Measurements from ENCODE around the gene CYS1.
A peak's percentile ranks its signal among the peaks of the same experiment; 100 is the strongest.

CYS1 gene

GRCh38 chr2:10072656-10073480 is 7.3 kb downstream of the CYS1 start:
- peak; percentile 68 for DNase-seq (ENCODE audit: low read depth, low spot score)

- no peak for DNase-seq (ENCODE audit: low read depth, low spot score)
Observed at GRCh38 chr2:10071595-10071994, 8.6 kb downstream of the CYS1 start.

GRCh38 chr2:10071176-10071575 is 9.0 kb downstream of the CYS1 start:
- DNase-seq (ENCODE audit: low read depth, low spot score): no peak

- no peak for DNase-seq (ENCODE audit: low read depth, low spot score)
Observed at GRCh38 chr2:10067881-10068280, 12.3 kb downstream of the CYS1 start.

GRCh38 chr2:10067330-10067729 is 12.9 kb downstream of the CYS1 start:
- DNase-seq (ENCODE audit: low read depth, low spot score): no peak

- DNase-seq (ENCODE audit: low read depth, low spot score): no peak
Observed at GRCh38 chr2:10065773-10066055, 14.5 kb downstream of the CYS1 start.

- no peak for DNase-seq (ENCODE audit: low read depth, low spot score)
Observed at GRCh38 chr2:10064932-10065772, 15.1 kb downstream of the CYS1 start.

GRCh38 chr2:10063566-10063965 is 16.6 kb downstream of the CYS1 start:
- DNase-seq (ENCODE audit: low read depth, low spot score): no peak

- DNase-seq (ENCODE audit: low read depth, low spot score): no peak
Observed at GRCh38 chr2:10062931-10063365, 17.3 kb downstream of the CYS1 start.

GRCh38 chr2:10061221-10061925 is 18.8 kb downstream of the CYS1 start:
- DNase-seq (ENCODE audit: low read depth, low spot score): no peak

GRCh38 chr2:10059552-10060335 is 20.5 kb downstream of the CYS1 start:
- DNase-seq (ENCODE audit: low read depth, low spot score): no peak

GRCh38 chr2:10059016-10059351 is 21.2 kb downstream of the CYS1 start:
- DNase-seq (ENCODE audit: low read depth, low spot score): no peak

GRCh38 chr2:10058251-10059015 is 21.8 kb downstream of the CYS1 start:
- no peak for DNase-seq (ENCODE audit: low read depth, low spot score)

- DNase-seq (ENCODE audit: low read depth, low spot score): no peak
Observed at GRCh38 chr2:10057231-10058107, 22.7 kb downstream of the CYS1 start.

- DNase-seq (ENCODE audit: low read depth, low spot score): no peak
Observed at GRCh38 chr2:10056439-10056838, 23.8 kb downstream of the CYS1 start.

- DNase-seq (ENCODE audit: low read depth, low spot score): no peak
Observed at GRCh38 chr2:10054976-10055375, 25.2 kb downstream of the CYS1 start.

- no peak for DNase-seq (ENCODE audit: low read depth, low spot score)
Observed at GRCh38 chr2:10054424-10054823, 25.8 kb downstream of the CYS1 start.

- no peak for DNase-seq (ENCODE audit: low read depth, low spot score)
Observed at GRCh38 chr2:10053351-10053750, 26.9 kb downstream of the CYS1 start.

- DNase-seq (ENCODE audit: low read depth, low spot score): no peak
Observed at GRCh38 chr2:10052216-10052615, 28.0 kb downstream of the CYS1 start.
